ENCODE data around the gene THRAP3. TPM values are rescaled to one million over a fixed set of nuclear protein-coding genes. Genes with fewer than 3 reads are reported as not detected.

THRAP3 gene
- total RNA-seq, 1 donor from 2014 or later: 72.0 TPM

GRCh38 chr1:36352910-36353878 lies 129.0 kb downstream of the THRAP3 start:
- ATAC-seq: no peak

DNA sequence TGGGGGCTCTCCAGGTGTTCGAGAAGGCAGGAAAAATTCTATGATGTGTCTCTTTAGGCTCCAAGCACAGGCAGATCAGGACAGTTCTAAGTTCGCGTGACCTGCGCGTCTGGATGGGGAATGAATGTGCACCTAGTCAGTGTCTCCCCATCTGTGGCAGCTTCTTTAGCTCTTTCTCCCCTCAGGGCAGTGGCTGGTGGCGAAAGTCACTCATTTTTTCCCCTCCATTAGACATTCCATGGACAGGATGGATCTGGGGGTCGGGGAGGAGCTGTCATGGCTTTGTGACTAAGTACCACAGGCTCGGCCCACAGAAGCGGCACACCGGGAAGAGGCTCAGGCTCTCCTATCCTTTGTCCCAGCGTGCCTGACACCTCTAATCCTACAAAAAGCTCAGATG lies 130.2 kb downstream of the THRAP3 start:
- no peak for ATAC-seq

Other genes starting within 250 kb of the THRAP3 start
- not detected for gene TEKT2, start 140.3 kb upstream of the THRAP3 start, total RNA-seq
- gene ADPRS, start 135.6 kb upstream of the THRAP3 start, total RNA-seq: 27.4 TPM
- gene COL8A2, start 99.2 kb upstream of the THRAP3 start, total RNA-seq: 2.7 TPM
- gene TRAPPC3, start 75.0 kb upstream of the THRAP3 start, total RNA-seq: 65.0 TPM
- 93.1 TPM for gene MAP7D1, start 68.3 kb upstream of the THRAP3 start, total RNA-seq
- gene SH3D21, start 81.9 kb downstream of the THRAP3 start, total RNA-seq: 9.2 TPM
- gene EVA1B, start 99.2 kb downstream of the THRAP3 start, total RNA-seq: 3.7 TPM
- 31.8 TPM for gene STK40, start 161.5 kb downstream of the THRAP3 start, total RNA-seq
- 22.7 TPM for gene LSM10, start 173.5 kb downstream of the THRAP3 start, total RNA-seq
- 7.3 TPM for gene OSCP1, start 226.0 kb downstream of the THRAP3 start, total RNA-seq
- gene MRPS15, start 239.9 kb downstream of the THRAP3 start, total RNA-seq: 89.4 TPM

Measured in esophagus mucosa (tissue), 1 donor.